ENCODE data around the gene PIK3R5.

PIK3R5 gene

DNA sequence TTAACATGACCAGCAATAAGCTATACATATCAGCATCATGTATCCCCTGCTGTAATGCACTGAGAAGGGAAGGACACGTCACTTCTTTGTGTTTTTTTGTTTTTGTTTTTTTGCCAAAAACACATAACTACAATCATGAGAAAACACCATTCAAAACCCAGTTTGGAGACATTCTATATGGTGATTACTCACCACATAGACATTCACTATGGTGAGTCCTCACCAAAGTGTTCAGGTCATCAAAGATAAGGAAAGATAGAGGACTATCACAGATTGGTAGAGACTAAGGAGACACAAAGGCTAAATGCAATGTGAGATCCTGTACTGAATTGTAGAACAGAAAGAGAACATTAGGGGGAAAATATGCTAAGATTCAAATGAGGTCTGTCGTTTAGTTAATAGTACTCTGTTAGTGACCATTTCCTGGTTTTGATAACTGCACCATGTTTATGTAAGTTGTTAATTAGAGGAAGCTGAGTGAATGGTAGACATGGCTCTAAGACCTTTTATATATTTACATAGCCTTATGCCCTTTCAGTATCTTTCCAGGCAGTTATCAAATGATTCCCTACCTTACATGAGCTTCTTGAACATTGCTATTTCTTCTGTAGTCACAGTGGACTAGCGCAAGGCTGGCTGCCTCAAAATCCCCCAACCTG is 46.6 kb downstream of the PIK3R5 start:
- Mint-ChIP-seq H3K4me1 (peaks cover 24% of the 10 kb centered on the region), H3K27ac (peak overlapping the region; percentile 0)

DNA sequence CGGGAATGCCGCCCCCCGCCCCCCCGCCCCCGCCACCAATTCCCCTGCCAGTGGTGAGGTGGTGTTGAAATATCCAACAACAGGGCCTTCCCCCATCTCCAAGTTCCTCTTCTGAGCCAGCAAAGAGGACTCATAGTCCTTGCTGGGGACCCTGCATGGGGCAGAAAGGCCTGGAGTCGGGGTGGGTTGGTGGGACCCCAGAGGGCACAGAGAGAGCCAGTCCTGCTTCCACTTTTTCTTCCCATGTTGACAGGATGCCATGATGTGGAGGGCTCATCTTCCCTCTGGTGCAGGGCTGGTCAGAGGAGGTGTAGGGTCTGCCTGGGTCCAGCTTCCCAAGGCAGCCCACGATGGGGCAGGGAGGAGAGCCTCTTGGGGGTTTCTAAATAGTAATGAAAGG is 49.0 kb downstream of the PIK3R5 start:
- Mint-ChIP-seq H3K27me3 (no peaks in the 10 kb centered on the region), H3K27ac (no peak overlapping the region), H3K9me3 (peaks cover 1% of the 10 kb centered on the region), H3K4me1 (peaks cover 34% of the 10 kb centered on the region), H3K36me3 (peaks cover 31% of the 10 kb centered on the region), H3K4me3 (no peak overlapping the region)
- DNase-seq (ENCODE audit: low spot score in 2 of 2) (no peak), ATAC-seq (ENCODE audit: low read depth) (no peak)

More for the DNA sequence above, 46.6 kb downstream of the PIK3R5 start:
- no peaks in the 10 kb centered on the region for H3K27me3 Mint-ChIP-seq
- H3K36me3 Mint-ChIP-seq: peaks cover 33% of the 10 kb centered on the region
- ATAC-seq (ENCODE audit: low read depth) (no peak), DNase-seq (ENCODE audit: low spot score in 2 of 2) (no peak)
- peaks cover 1% of the 10 kb centered on the region for H3K9me3 Mint-ChIP-seq
- H3K4me3 Mint-ChIP-seq: no peak overlapping the region

DNA sequence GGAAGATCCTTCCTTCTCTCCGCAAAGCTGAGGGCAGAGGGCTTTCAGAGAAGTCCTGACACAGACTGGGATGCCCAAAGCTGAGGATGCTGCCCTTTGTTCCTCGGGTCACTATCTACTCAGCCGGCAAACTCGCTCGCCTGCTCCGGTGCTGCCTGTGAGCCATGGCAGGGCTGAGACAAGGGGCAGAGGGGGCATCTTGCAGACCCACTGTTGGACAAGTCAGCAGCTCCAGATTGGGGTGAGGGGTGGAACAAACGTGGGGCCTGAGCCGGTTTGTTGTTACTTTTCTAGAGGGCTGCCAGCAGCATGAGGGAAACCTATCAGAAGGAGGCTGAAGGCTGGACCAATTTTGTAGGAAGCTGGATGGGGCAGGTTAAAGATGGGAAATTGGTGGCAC is 51.0 kb downstream of the PIK3R5 start:
- ATAC-seq (ENCODE audit: low read depth): no peak
- Mint-ChIP-seq H3K36me3 (peaks cover 36% of the 10 kb centered on the region), H3K27me3 (no peaks in the 10 kb centered on the region), H3K4me3 (peak overlapping the region; percentile 1), H3K4me1 (peaks cover 41% of the 10 kb centered on the region), H3K27ac (peak overlapping the region; percentile 71), H3K9me3 (peaks cover 1% of the 10 kb centered on the region)
- no peak for DNase-seq (ENCODE audit: low spot score in 2 of 2)

DNA sequence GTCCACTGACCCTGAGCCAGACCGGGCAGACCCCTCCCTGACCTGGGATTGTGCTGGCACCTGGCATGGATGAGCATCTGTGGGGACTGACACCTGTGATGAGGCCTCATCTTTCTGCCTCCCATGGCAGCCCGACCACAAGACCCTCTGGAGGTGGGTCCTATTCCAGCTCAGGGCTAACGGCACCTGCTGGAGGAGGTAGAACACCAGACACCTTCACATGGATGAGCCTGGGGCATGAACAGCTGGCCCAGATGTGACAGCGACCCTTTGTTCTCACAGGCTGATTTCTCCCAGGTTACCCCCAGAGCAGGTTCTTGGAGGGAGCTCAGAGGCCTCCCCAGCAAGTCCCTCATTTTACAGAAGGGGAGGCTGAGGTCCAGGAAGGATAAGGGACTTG is 51.6 kb downstream of the PIK3R5 start:
- Mint-ChIP-seq H3K36me3 (peaks cover 33% of the 10 kb centered on the region), H3K4me1 (peaks cover 38% of the 10 kb centered on the region), H3K4me3 (no peak overlapping the region), H3K27me3 (no peaks in the 10 kb centered on the region), H3K9me3 (peaks cover under 1% of the 10 kb centered on the region), H3K27ac (no peak overlapping the region)
- DNase-seq (ENCODE audit: low spot score in 2 of 2): no peak
- no peak for ATAC-seq (ENCODE audit: low read depth)

DNA sequence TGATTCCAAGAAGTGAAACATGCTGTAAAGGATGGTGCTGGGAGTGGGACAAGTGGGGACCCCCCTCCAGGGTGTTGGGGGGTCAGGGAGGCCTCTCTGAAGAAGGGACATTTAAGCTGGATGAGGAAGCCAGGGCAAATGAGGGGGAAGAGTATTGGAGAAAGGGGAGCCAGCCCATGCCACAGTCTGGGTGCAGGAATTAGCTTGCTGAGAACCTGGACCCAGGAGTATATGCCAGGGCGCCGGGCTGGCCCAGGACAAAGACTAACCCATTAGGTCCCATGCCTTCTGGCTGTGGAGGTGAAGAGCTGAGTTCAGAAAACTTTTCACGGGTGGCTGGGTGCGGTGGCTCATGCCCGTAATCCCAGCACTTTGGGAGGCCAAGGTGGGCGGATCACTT is 52.4 kb downstream of the PIK3R5 start:
- no peaks in the 10 kb centered on the region for H3K27me3 Mint-ChIP-seq
- no peak overlapping the region for H3K4me3 Mint-ChIP-seq
- H3K36me3 Mint-ChIP-seq: peaks cover 34% of the 10 kb centered on the region
- H3K9me3 Mint-ChIP-seq: no peaks in the 10 kb centered on the region
- peak overlapping the region; percentile 40 for H3K27ac Mint-ChIP-seq
- peaks cover 42% of the 10 kb centered on the region for H3K4me1 Mint-ChIP-seq
- DNase-seq (ENCODE audit: low spot score in 2 of 2): no peak
- no peak for ATAC-seq (ENCODE audit: low read depth)

DNA sequence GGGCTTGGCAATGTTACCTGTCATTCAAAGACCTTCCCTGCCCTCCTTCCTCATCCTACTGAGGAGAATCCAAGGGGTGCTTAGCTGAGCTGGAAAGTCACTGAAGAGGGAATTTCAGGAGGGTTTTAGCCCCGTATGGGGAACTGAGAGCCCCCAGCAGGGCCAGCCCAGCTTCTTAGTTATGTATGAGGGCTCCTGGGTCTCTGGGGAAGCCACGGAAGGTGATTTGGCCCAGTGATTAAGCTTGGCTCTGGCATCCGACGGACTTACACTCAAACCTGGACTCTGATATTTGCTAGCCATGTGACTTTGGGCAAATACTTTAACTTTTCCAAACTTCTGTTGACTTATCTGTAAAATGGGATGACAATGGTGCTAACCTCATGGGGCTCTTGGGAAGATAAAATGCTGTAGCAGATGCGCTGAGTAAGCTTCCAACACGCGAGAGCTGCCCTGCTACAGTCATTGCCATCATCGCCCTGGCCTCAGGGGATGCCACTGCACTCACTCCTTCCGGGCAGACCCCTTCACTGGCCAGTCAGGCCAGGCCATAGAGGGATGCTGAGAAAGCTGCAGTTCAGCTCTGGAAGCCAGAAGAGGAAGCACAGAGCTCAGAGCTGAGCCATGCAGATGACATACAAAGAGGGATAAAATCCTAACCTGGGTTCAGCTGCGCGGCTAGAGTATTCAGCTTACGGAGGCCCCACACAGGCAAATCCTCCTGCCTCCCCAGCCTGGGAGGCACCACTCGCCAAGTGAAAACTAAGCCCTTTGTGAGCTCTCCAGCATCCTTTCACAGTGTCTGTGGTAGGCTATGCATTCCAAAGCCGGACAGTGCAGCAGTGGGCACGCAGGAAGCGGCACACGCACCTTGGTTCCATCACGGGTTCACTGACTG is 53.2 kb downstream of the PIK3R5 start:
- ATAC-seq (ENCODE audit: low read depth): peak; percentile 31
- H3K27ac Mint-ChIP-seq: peak overlapping the region; percentile 40
- H3K4me1 Mint-ChIP-seq: peaks cover 44% of the 10 kb centered on the region
- H3K4me3 Mint-ChIP-seq: peak overlapping the region; percentile 51
- peaks cover 33% of the 10 kb centered on the region for H3K36me3 Mint-ChIP-seq
- no peak for DNase-seq (ENCODE audit: low spot score in 2 of 2)
- no peaks in the 10 kb centered on the region for H3K27me3 Mint-ChIP-seq
- no peaks in the 10 kb centered on the region for H3K9me3 Mint-ChIP-seq

DNA sequence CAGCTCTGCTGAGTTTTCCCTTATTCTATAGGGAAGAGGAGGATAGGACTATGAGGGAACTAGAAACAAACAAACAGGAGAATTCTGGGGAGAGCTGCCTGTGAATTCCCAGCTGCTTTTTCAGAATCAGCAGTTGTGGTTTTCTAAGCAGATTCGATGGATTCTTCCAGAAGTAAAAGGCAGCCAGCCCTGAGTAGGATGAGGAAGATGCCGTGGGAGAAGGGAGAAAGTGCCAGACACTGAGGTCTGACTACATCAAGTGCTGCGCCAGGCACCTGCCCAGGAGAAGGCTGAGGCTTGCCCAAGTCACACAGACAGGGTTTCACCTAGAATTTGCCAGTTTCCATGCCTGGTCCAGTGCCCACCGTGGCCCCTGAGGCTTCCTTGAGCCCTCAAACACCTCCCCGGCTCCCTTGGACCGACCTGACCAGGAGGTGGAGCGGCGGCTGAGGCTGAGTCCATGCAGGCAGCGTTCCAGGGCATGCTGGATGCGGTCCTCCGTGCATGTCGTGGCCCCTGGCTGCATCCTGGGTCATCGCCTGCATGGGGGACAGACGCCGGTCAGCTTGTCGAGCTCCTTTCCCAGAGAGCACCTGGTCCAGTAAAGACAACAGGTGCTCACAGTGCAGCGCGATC is 54.4 kb downstream of the PIK3R5 start:
- no peak for ATAC-seq (ENCODE audit: low read depth)
- Mint-ChIP-seq H3K9me3 (no peaks in the 10 kb centered on the region), H3K4me1 (peaks cover 38% of the 10 kb centered on the region), H3K36me3 (peaks cover 29% of the 10 kb centered on the region), H3K27me3 (no peaks in the 10 kb centered on the region), H3K27ac (peak overlapping the region; percentile 76), H3K4me3 (no peak overlapping the region)
- DNase-seq (ENCODE audit: low spot score in 2 of 2): no peak

DNA sequence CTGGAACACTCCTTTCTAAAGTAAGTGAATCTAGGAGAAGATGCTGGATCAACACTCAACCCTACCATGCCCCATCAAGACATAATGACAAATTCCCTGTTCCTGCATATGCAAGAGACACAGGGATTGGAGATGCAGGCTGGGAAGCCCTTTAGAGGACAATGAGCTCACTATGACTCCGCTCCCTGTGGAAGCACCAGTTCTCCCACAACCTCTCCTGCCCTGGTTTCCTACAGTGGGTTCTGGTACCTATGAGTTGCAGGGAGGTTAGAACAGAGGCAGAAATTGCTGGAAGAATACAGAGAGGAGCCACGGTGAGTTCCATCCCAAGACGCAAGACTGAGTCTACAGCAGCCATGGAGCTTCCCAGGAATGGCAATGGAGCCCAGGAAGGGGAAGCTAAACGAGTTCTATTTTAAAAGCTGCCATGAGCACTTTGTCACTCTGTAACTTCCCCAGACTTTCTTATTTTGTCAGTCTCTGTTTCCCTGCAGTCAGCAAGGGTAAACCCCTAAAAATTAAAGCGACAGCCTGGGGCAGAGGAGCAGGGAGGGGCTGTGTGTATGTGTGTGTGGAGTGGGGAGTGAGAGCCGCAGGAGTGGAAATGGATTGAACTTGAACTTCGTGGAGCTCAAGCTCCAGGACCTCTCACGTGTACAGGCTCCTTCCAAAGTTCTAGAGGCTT is 55.8 kb downstream of the PIK3R5 start:
- H3K36me3 Mint-ChIP-seq: peaks cover 31% of the 10 kb centered on the region
- ATAC-seq (ENCODE audit: low read depth): no peak
- no peak for DNase-seq (ENCODE audit: low spot score in 2 of 2)
- H3K4me1 Mint-ChIP-seq: peaks cover 32% of the 10 kb centered on the region
- H3K27me3 Mint-ChIP-seq: no peaks in the 10 kb centered on the region
- no peaks in the 10 kb centered on the region for H3K9me3 Mint-ChIP-seq
- no peak overlapping the region for H3K27ac Mint-ChIP-seq
- H3K4me3 Mint-ChIP-seq: no peak overlapping the region

DNA sequence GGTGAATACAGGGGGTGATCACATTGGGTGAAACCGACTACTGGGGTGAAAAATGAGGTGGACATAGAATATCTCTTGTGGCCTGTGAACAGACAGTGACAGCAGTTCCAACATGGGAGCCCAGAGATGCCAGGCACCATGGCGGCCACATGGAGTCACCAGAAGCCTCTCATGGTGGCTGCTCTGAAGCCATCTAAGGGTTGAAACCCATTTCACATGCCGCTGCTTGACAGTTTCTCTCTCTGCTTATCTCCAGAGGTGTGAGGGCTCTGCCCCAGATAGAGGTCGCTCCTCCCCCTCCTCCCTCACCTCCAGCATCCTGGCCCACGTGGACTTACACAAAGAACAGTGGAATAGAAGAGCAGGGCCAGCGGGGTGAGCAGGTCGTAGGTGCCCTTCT is 60.2 kb downstream of the PIK3R5 start:
- ATAC-seq (ENCODE audit: low read depth): no peak
- peaks cover 34% of the 10 kb centered on the region for H3K36me3 Mint-ChIP-seq
- no peak overlapping the region for H3K4me3 Mint-ChIP-seq
- H3K27ac Mint-ChIP-seq: peak overlapping the region; percentile 54
- peaks cover 31% of the 10 kb centered on the region for H3K4me1 Mint-ChIP-seq
- H3K9me3 Mint-ChIP-seq: no peaks in the 10 kb centered on the region
- no peaks in the 10 kb centered on the region for H3K27me3 Mint-ChIP-seq
- no peak for DNase-seq (ENCODE audit: low spot score in 2 of 2)

DNA sequence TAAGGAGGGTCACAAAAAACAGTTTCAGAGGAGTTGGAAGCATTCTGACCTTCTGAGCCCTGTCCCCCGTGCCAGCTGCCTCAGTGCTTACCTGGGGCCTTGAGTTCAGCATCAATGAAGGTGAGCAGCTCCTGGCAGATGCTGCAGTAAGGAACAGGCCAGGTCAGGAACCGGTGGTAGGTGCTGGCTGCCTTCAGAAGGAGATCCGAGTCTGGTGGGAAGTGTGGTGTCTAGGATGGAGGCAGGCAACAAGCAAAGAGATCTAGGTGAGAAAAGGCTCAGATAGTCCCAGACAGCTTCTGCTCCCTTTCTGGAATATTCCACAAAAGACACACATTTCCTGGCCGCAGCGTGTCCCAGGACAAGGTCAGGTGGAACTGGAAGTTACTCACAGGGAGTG is 60.8 kb downstream of the PIK3R5 start:
- H3K9me3 Mint-ChIP-seq: no peaks in the 10 kb centered on the region
- peak overlapping the region; percentile 54 for H3K27ac Mint-ChIP-seq
- H3K36me3 Mint-ChIP-seq: peaks cover 33% of the 10 kb centered on the region
- DNase-seq (ENCODE audit: low spot score in 2 of 2) (no peak), ATAC-seq (ENCODE audit: low read depth) (no peak)
- H3K27me3 Mint-ChIP-seq: no peaks in the 10 kb centered on the region
- H3K4me3 Mint-ChIP-seq: no peak overlapping the region
- H3K4me1 Mint-ChIP-seq: peaks cover 36% of the 10 kb centered on the region

DNA sequence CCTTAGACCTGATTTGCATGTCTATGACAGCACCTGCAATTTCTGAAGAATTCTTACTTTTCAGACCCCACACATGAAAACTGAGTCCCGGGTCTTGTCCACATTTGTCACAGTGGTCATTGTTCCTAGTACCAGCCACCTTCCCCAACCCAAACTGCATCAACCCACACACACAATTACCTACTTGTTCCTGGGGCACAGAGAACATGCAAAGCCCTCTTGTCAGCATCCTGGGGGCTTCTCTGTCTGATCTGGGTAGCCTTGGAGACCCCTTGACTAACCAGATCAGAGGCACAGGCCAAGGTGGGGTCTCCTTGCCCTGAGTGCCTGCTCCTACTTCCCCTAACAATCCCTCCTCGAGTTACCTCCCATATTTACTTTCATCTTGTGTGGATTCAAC is 61.3 kb downstream of the PIK3R5 start:
- H3K4me3 Mint-ChIP-seq: no peak overlapping the region

DNA sequence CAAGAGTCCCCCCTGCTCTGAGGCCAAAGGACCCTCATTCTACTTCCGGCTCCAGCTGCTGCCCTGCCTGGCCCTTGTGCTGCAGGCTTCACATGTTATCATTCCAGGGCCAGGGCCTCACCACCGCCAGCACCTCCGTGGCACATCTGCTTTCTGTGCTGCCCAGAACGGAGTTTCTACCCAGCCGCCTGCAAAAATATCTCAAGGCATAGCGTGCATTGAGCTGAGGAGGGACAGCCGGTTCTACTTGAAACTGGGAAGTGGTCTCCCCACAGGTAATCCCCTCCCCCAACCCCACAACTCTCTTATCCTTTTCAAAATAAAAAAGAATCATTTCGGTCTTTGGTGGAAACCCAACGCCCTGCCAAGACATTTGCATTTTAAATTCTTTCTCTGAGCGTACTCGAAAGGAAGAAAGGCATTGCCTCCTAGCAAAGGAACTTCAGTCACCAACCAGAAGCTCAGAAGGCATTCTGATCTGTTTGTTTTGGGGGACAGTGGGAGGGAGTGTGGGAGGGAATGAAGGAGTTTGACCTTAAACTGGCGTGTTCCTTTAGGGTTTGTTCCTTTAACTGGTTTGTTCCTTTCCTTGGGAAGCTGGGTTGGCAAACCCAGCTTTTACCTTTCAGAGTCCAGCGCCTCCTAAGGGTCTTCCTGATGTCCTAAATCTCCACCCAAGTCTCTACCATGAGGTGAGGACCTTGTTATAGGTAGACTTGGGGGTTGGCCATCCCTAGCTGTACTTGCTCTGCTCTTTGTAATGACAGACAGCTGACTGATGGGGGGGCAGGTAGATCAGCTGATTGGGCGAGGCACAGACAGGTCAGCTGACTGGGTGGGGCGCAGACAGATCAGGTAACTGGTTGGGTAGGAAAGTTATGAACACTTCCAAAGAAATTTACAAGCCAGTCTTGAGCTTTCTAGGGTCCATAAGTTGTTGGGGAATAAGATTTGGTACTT is 64.6 kb downstream of the PIK3R5 start:
- ATAC-seq (ENCODE audit: low read depth) (peak; percentile 2), DNase-seq (ENCODE audit: low spot score in 2 of 2) (no peak)
- Mint-ChIP-seq H3K36me3 (peaks cover 27% of the 10 kb centered on the region), H3K4me1 (peaks cover 46% of the 10 kb centered on the region), H3K4me3 (peak overlapping the region; percentile 56), H3K27ac (peak overlapping the region; percentile 97), H3K27me3 (no peaks in the 10 kb centered on the region), H3K9me3 (no peaks in the 10 kb centered on the region)

More for the DNA sequence above, 61.3 kb downstream of the PIK3R5 start:
- Mint-ChIP-seq H3K27ac (peak overlapping the region; percentile 54), H3K36me3 (peaks cover 29% of the 10 kb centered on the region), H3K27me3 (no peaks in the 10 kb centered on the region), H3K4me1 (peaks cover 36% of the 10 kb centered on the region), H3K9me3 (no peaks in the 10 kb centered on the region)
- no peak for DNase-seq (ENCODE audit: low spot score in 2 of 2)
- ATAC-seq (ENCODE audit: low read depth): no peak

DNA sequence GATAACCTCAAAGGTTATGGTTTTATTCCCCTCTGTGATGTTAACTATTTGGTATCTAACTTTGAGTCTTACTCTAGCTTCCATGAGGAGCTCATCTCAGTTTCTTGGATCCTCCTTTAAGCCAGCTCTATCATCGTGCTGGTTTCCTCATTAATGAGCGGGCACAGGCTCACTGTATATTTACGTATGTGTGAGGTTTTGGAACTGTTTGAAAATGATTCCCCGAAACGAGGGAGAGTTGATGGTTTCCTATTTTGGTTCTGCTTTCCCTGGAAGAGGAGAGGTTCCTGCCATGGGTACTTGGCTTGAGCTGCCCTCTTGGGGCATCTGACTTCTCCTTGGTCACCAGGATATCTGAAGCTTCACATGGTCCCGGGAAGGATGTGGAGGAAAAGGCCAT is 65.3 kb downstream of the PIK3R5 start:
- peaks cover 29% of the 10 kb centered on the region for H3K36me3 Mint-ChIP-seq
- H3K4me1 Mint-ChIP-seq: peaks cover 52% of the 10 kb centered on the region
- H3K4me3 Mint-ChIP-seq: peak overlapping the region; percentile 56
- H3K27ac Mint-ChIP-seq: peak overlapping the region; percentile 97
- H3K9me3 Mint-ChIP-seq: no peaks in the 10 kb centered on the region
- no peaks in the 10 kb centered on the region for H3K27me3 Mint-ChIP-seq
- ATAC-seq (ENCODE audit: low read depth) (no peak), DNase-seq (ENCODE audit: low spot score in 2 of 2) (no peak)
